Right cardiac atrium (tissue), 5 donors: ENCODE measurements around the gene WLS. TPM values are rescaled to one million over a fixed set of nuclear protein-coding genes. Genes with fewer than 3 reads are reported as not detected.
"Not testable (repeated sequence)": the region's sequence is repeated elsewhere in the genome, so short reads cannot be mapped to it uniquely, and the experiment has no call there.

Source experiments
- ATAC-seq, 2 donors: fragments of 200-7000 bp; cut with Tn5 transposase; one replicate each; pipeline versions ENCODE4 v1.8.0 to v1.9.1; 2020; ENCODE audit warnings: moderate library complexity in 2 of 2, mild to moderate bottlenecking in 1 of 2
- DNase-seq, 3 donors: peaks; one replicate each; pipeline ENCODE4 v3.0.0-alpha.2; 2020
- H3K27ac ChIP-seq: one replicate; pipeline ENCODE4 v1.5.1; 2013; ENCODE audit warnings: mild to moderate bottlenecking, low read length, control low read depth, moderate library complexity
- H3K27me3 ChIP-seq: one replicate; pipeline ENCODE4 v1.6.1; 2013; ENCODE audit not compliant: control insufficient read depth, insufficient read depth
- H3K4me1 ChIP-seq: one replicate; pipeline ENCODE4 v1.6.1; 2013; ENCODE audit warnings: low read length; ENCODE audit not compliant: control insufficient read depth, insufficient read depth
- H3K4me3 ChIP-seq: one replicate; pipeline ENCODE4 v1.5.1; 2013; ENCODE audit warnings: low read length, control low read depth
- H3K9me3 ChIP-seq: one replicate; pipeline ENCODE4 v1.6.1; 2013; ENCODE audit warnings: low read length; ENCODE audit not compliant: control insufficient read depth
- WGBS: extraction: QIAGEN DNeasy Blood & Tissue Kit; methylation state at CpG from one replicate; pipeline ENCODE4 v1.1.7; 2013; 5-methylcytosine and 5-hydroxymethylcytosine counted together
- intact Hi-C, 4 donors: fragments of 100-400 bp; cut with DNase I; formaldehyde crosslinking; loops; one replicate each; pipeline versions ENCODE4 v1.11.0 to v1.14.0; 2022 to 2023
- polyA plus RNA-seq: library from polyadenylated mRNA; stranded (reverse); fragments of 200-250 nt; gene quantifications from one replicate; pipeline ENCODE4 v1.2.3, GENCODE V29; 2013
- total RNA-seq, 4 donors: library from RNA; stranded (reverse); fragmentation: NEBNext Ultra II Directional; extraction: Animal tissue kit (Norgen Biotek cat#: 25700); gene quantifications; one replicate each; pipeline ENCODE4 v1.2.1, GENCODE V29; 2021
- donor health status: healthy with polysubstance abuse.
- donor health status: DM: no; HTN: yes; CAD: no.
- donor health status: DM: no; HTN: no; CAD: no.
- donor health status: DM: no; HTN: yes; CAD: no; lungs with severe emphysema.
- donor health status: DM: yes; HTN: yes; CAD: no.

Gene WLS
- total and polyA plus RNA-seq, 5 donors = 50.9 to 102 (median 101) TPM

DNA sequence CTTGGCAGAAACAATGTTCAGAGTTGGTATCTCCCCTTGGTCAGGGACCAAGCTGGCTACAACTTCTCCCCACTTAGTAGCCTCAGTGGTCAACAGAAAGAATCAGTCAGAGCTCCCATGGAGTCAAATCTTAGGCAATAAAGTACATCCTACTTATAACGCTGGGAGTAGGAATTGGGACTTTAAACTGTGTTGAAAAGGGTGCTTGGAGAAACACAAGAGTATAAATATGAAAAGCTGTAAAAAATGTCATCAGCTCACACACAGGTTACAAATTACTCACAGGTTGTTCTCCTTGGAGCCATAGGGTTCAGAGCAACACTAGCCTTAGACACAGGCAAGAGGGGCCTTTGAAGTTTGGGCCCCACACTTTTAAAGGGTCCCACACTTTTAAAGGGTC, 67.4 kb downstream of the WLS start:
- H3K9me3 ChIP-seq = no peaks in the 10 kb centered on the region
- intact Hi-C loops = no loop called here
- WGBS = 95% methylated on average over 1 of the region's 1 CpG
- ATAC-seq (no peak), DNase-seq (no peak)
- H3K4me1 ChIP-seq = peaks cover 6% of the 10 kb centered on the region
- H3K4me3 ChIP-seq = no peak overlapping the region
- H3K27ac ChIP-seq = no peak overlapping the region
- no peaks in the 10 kb centered on the region for H3K27me3 ChIP-seq

DNA sequence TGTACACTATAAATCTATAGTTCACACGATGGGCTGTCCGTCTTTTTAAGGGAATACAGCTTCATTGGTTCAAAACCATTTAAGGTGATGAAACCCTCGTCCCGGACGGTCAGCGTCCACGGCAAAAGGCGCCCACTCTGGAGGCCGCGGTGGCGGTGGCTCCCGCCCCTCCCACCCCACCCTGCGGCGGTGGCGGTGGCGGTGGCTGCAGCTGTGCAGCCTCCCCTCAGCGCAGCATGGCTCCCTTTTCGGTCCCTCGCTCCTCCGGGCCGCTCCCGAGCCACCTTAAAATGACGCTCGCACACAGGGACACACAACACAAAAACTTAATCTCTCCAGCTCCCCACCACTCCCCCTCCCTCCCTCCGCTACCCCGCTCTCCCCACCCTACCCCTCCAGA, 69.1 kb downstream of the WLS start:
- 97% methylated on average over 26 of the region's 26 CpGs for WGBS
- no peaks in the 10 kb centered on the region for H3K9me3 ChIP-seq
- H3K4me1 ChIP-seq = peaks cover 4% of the 10 kb centered on the region
- no peak overlapping the region for H3K27ac ChIP-seq
- peak in 1 of 2 donors; percentile 38 for ATAC-seq
- peak in 1 of 3 donors; percentile 38 for DNase-seq
- no peaks in the 10 kb centered on the region for H3K27me3 ChIP-seq
- H3K4me3 ChIP-seq = no peak overlapping the region
- intact Hi-C loops = no loop called here

DNA sequence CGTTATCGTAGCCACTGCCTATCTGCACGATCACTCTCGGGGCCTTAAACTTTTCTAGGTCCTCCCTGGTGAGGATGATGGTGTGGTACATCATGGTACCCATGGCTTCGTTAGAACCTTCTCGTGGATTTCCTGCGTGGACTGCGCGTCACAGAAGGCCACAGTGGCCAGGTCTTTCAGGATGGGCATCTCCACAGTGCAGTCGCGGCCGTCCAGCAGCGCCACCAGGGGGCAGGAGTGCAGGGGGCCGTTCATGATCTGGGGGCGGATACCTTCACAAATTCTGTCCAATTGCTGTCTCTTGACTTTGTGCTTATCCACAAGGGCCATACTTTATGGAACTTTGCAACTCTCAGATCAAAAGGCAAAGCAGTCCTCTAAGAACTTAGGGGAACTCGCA, 69.6 kb downstream of the WLS start:
- 94% methylated on average over 16 of the region's 16 CpGs for WGBS

DNA sequence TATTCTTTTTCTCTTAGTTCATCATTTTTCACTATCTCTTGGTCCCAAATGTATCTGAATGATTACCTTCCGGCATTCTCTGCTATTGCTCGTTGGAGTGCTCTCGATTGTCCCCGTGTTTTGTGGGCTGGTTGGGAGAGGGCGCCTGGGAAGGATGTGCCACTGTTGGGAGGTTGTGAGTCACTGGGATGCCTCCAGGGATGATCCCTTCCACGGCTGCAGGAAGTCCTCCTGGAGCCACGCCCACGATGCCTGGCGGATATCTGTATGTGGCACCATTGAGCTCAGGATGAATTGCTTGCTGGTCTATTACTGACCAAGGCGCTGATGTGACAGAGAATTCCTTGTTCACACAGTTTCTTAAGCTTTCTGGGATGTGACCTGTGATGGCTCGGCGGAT, 70.7 kb downstream of the WLS start:
- 82% methylated on average over 12 of the region's 12 CpGs for WGBS

More for the DNA sequence above, 69.6 kb downstream of the WLS start:
- Histone ChIP-seq H3K27me3 (no peaks in the 10 kb centered on the region), H3K4me1 (peaks cover 1% of the 10 kb centered on the region), H3K9me3 (no peaks in the 10 kb centered on the region), H3K27ac (no peak overlapping the region), H3K4me3 (no peak overlapping the region)
- DNase-seq (peak in 1 of 3 donors; percentile 46), ATAC-seq (peak in 1 of 2 donors; percentile 29)
- intact Hi-C loops = no loop called here

DNA sequence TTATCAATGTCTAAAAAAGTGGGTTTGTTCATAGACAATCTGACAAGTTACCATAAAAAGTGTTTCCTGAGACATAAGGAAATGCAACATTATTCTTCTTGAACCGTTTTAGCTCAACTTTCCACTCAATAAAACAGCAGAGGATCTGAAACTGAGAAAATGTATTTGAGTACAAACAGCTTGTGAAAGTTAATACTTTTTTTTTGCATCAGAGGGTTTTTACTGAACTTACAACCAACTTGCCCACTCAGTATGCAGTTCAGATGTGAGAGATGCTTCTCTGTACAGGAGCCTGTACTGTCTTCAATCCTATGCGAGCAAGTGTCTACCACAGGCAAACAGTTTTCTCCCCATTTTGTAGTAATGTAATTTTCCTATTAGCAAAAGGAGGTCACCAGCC, 71.4 kb downstream of the WLS start:
- ATAC-seq, H3K27ac ChIP-seq, DNase-seq, H3K4me3 ChIP-seq, H3K4me1 ChIP-seq, H3K9me3 ChIP-seq, H3K27me3 ChIP-seq, intact Hi-C loops: not testable (repeated sequence)
- 68% methylated on average over 2 of the region's 2 CpGs for WGBS

More for the DNA sequence above, 70.7 kb downstream of the WLS start:
- DNase-seq, H3K4me1 ChIP-seq, H3K9me3 ChIP-seq, H3K4me3 ChIP-seq, intact Hi-C loops, H3K27me3 ChIP-seq, ATAC-seq, H3K27ac ChIP-seq: not testable (repeated sequence)

DNA sequence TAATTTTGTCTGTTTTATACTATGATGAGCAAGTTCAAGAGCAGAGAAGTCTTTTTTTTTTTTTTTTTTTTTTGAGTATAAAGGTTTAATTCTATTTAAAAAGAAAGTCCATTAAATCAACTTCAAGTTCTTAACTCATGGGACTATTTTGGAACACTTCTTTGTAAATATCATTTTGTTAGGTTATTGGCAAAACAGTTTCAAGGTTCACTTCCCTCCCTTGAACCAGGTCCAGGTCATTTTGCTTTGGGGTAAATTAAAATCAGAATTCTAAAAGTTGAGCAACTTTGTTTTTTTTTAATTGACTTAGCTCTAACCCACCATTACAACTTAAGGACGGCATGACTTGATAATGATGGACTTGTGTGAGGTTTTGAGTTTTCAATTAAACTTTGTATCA, 72.3 kb downstream of the WLS start:
- intact Hi-C loops = no loop called here

DNA sequence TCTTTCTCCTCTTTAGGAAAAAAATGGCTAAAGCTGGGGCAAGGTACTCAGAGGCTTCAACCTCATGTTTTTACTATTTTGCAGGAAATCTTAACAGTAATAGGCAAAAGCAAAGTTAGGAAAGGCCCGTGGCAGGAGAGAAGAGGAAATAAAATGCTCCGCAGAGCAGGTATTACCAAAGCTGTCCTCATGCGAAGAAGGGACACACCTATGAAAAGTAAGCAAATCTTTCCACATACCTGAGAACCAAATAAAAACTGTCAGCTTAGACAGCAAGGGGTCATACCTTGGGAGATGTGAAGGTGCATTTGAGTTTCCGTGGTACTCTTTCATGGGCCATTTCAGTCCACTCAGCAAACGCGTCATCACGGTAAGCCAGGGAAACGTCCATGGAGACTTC, 73.5 kb downstream of the WLS start:
- no peaks in the 10 kb centered on the region for H3K27me3 ChIP-seq
- ATAC-seq (no peak), DNase-seq (no peak)
- H3K9me3 ChIP-seq = no peaks in the 10 kb centered on the region
- intact Hi-C loops = no loop called here
- 89% methylated on average over 8 of the region's 8 CpGs for WGBS
- H3K4me3 ChIP-seq = no peak overlapping the region
- no peak overlapping the region for H3K27ac ChIP-seq
- no peaks in the 10 kb centered on the region for H3K4me1 ChIP-seq

More for the DNA sequence above, 72.3 kb downstream of the WLS start:
- H3K27me3 ChIP-seq = no peaks in the 10 kb centered on the region
- ATAC-seq = no peak
- no peaks in the 10 kb centered on the region for H3K4me1 ChIP-seq
- no peaks in the 10 kb centered on the region for H3K9me3 ChIP-seq
- DNase-seq = no peak
- H3K4me3 ChIP-seq = no peak overlapping the region
- WGBS = 80% methylated on average over 1 of the region's 1 CpG
- H3K27ac ChIP-seq = no peak overlapping the region

DNA sequence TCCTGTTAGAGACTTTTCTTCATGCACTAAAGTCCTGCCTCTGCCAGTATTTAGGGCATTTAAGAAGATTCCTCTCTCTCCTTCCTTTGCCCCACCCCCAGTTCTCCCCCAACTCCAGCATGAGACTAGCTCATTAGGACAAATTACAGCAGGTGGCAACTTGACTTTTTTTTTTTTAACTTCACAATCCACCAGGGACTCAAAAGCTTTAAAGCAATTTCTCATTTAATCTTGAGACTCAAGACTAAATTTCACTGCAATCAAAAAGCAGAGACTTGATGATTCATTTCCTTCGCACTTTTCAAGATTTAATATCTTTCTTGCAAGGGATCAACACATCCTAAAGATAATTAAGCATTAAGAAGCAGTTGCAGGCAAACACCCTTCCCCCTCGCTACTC, 74.9 kb downstream of the WLS start:
- H3K9me3 ChIP-seq = no peaks in the 10 kb centered on the region
- no peak for DNase-seq
- no peak for ATAC-seq
- H3K4me3 ChIP-seq = no peak overlapping the region
- 93% methylated on average over 2 of the region's 2 CpGs for WGBS
- H3K4me1 ChIP-seq = no peaks in the 10 kb centered on the region
- H3K27ac ChIP-seq = no peak overlapping the region
- no peaks in the 10 kb centered on the region for H3K27me3 ChIP-seq
- intact Hi-C loops = no loop called here

DNA sequence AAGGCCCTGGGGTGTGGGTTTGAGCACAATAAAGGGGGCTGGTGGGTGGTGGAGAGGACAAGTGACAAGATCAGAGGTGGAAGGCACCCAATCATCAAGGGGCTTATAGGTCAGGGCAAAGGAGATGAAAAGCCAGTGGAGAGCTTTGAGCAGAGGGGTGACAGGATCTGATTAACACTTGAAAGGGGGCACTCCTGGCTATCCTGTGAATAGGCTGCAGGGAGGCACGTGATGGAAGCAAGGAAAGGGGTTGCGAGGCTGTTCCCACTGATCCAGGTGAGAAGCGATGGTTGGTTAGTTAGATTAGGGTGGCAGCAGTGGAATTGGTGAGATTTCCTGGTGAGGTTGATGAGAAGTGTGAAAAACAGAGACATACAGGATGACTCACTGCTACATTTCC, 80.6 kb downstream of the WLS start:
- DNase-seq (no peak), ATAC-seq (no peak)
- H3K4me3 ChIP-seq = no peak overlapping the region
- no peaks in the 10 kb centered on the region for H3K4me1 ChIP-seq
- intact Hi-C loops = no loop called here
- H3K27me3 ChIP-seq = no peaks in the 10 kb centered on the region
- WGBS = 92% methylated on average over 3 of the region's 3 CpGs
- H3K9me3 ChIP-seq = no peaks in the 10 kb centered on the region
- H3K27ac ChIP-seq = no peak overlapping the region

DNA sequence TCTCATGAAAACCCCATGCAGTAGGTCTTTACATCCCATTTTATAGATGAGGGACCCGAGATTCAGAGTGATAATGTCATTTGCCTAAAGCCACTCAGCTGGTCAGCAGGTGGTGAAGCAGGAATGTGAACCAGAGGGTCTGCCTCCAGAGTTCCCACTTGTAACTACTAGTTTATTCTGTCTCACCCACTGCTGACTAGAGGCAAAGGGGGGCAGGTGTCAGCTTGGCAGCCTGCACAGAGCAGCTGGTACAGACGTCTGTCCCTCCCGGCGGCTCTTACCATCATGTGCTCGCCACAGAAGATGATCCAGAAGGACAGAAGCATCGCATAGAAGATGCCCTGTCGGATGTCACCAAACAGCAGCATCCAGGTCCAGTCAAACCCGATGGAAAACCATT, 82.4 kb downstream of the WLS start:
- no peaks in the 10 kb centered on the region for H3K4me1 ChIP-seq
- H3K4me3 ChIP-seq = no peak overlapping the region
- ATAC-seq (peak in 1 of 2 donors; percentile 36), DNase-seq (no peak)
- H3K27me3 ChIP-seq = no peaks in the 10 kb centered on the region
- H3K9me3 ChIP-seq = no peaks in the 10 kb centered on the region
- 81% methylated on average over 8 of the region's 8 CpGs for WGBS
- H3K27ac ChIP-seq = peak overlapping the region; percentile 51
- intact Hi-C loops = loop anchor here in 2 of 4 donors (10.0 kb wide), 2 partner anchors 65 to 85 kb away; partner anchors contain the start of gene WLS (in 1 of the 2)

DNA sequence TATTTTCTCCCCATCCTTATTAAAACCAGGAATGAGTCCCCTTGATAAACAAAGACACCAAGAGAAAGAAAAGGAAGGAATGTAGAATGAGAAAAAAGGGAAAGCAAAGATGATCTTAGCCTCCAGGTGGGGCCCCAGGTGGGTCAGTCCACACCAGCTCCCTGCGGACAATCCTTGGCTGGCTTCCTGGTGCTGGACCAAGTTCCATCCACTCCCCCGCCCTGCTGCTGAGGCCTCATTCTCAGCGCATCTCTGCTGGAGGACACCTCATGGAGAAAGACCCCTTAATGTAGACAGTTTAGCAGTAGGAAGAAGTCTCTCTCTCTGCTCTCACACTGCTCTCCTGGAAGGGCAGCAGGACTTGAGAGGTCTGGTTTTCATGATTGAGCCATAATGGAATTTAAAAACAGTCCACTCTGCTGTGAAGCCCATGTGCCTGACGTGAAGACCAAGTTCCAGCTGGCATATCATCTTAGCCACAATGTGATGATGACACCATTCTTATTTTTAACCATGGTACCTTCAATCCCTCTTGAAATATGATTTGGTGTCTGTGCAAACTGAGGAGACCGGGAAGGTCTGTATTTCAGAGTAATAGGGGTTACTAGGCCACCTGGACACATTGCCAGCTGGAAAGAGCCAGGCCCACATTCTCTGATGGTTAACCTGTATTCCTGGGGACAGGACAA, 83.1 kb downstream of the WLS start:
- H3K4me1 ChIP-seq = no peaks in the 10 kb centered on the region
- no peak overlapping the region for H3K4me3 ChIP-seq
- peak; percentile 39 to 60 for ATAC-seq
- intact Hi-C loops = loop anchor here in 2 of 4 donors (10.0 kb wide), 2 partner anchors 66 to 86 kb away; partner anchors contain the start of gene WLS (in 1 of the 2)
- H3K9me3 ChIP-seq = no peaks in the 10 kb centered on the region
- 82% methylated on average over 5 of the region's 5 CpGs for WGBS
- peak in 1 of 3 donors; percentile 37 for DNase-seq
- peak overlapping the region; percentile 21 for H3K27ac ChIP-seq
- H3K27me3 ChIP-seq = no peaks in the 10 kb centered on the region
